IMR-90 (cell line): ENCODE results near the gene KCNH5. TPM values are rescaled to one million over a fixed set of nuclear protein-coding genes. Genes with fewer than 3 reads are reported as not detected.

ENCODE experiments used
- ATAC-seq: fragments of 200-7000 bp; cut with Tn5 transposase; 2 replicates; pipeline ENCODE4 v1.9.1; 2020; ENCODE audit warnings: low read depth, mild to moderate bottlenecking, moderate library complexity
- BruUV-seq: library from RNA; stranded (reverse); fragments of 400-500 nt; replicated peaks from 2 replicates; lab custom pipeline; 2021; lab: Mats Ljungman, UMichigan
- CTCF ChIA-PET: fragments of 300-600 bp; formaldehyde crosslinking; extraction: SDS; loops from one replicate; lab custom pipeline; 2021; ENCODE audit warnings: antibody characterized with exemption; lab: Yijun Ruan, JAX
- POLR2A ChIA-PET: fragments of 300-600 bp; sonication (Branson Sonifier 250); formaldehyde crosslinking; loops from one replicate; lab custom pipeline; 2022; ENCODE audit warnings: antibody characterized with exemption; ENCODE audit not compliant: unreplicated experiment; lab: Charles Lee
- DNase-seq: peaks from one replicate; pipeline ENCODE4 v3.0.0; 2013
- H2AFZ ChIP-seq: replicated peaks from 2 replicates; pipeline ENCODE3; 2013; ENCODE audit warnings: low read length, mild to moderate bottlenecking; ENCODE audit not compliant: poor library complexity
- H2AK5ac ChIP-seq: 2 replicates; pipeline ENCODE4 v1.6.1; 2013; ENCODE audit warnings: low read depth, low read length, inconsistent platforms
- H2AK9ac ChIP-seq: replicated peaks from 2 replicates; pipeline ENCODE3; 2013; ENCODE audit warnings: mild to moderate bottlenecking, low read depth, low read length, moderate library complexity; ENCODE audit not compliant: poor library complexity
- H2BK120ac ChIP-seq: 2 replicates; pipeline ENCODE4 v1.6.1; 2013; ENCODE audit warnings: low read depth, low read length, inconsistent platforms
- H2BK15ac ChIP-seq: 3 replicates; pipeline ENCODE4 v1.6.1; 2013; ENCODE audit warnings: low read depth, low read length, inconsistent platforms
- H2BK20ac ChIP-seq: 2 replicates; pipeline ENCODE4 v1.6.1; 2013; ENCODE audit warnings: low read depth, mild to moderate bottlenecking, inconsistent platforms, low read length, moderate library complexity
- H2BK5ac ChIP-seq: 2 replicates; pipeline ENCODE4 v1.6.1; 2013; ENCODE audit warnings: mild to moderate bottlenecking, low read depth, low read length, inconsistent platforms; ENCODE audit not compliant: poor library complexity, severe bottlenecking
- H3K14ac ChIP-seq: replicated peaks from 2 replicates; pipeline ENCODE4 v1.6.1; 2013; ENCODE audit warnings: low read depth, low read length, inconsistent platforms
- H3K18ac ChIP-seq: 2 replicates; pipeline ENCODE4 v1.6.1; 2013; ENCODE audit warnings: low read depth, low read length, control low read depth
- H3K23ac ChIP-seq: 2 replicates; pipeline ENCODE4 v1.6.1; 2013; ENCODE audit warnings: low read depth, low read length, inconsistent platforms
- H3K27ac ChIP-seq: 2 replicates; pipeline ENCODE4 v1.5.1; 2013; ENCODE audit warnings: mild to moderate bottlenecking, control low read depth, low read length; ENCODE audit not compliant: insufficient read depth
- H3K27me3 ChIP-seq: 2 replicates; pipeline ENCODE4 v1.6.1; 2013; ENCODE audit warnings: low read length; ENCODE audit not compliant: control insufficient read depth, insufficient read depth
- H3K36me3 ChIP-seq: 2 replicates; pipeline ENCODE4 v1.6.1; 2013; ENCODE audit warnings: low read length, mixed read lengths; ENCODE audit not compliant: control insufficient read depth, insufficient read depth
- H3K4ac ChIP-seq: 2 replicates; pipeline ENCODE4 v1.6.1; 2013; ENCODE audit warnings: low read depth, low read length, inconsistent platforms
- H3K4me1 ChIP-seq: 2 replicates; pipeline ENCODE4 v1.6.1; 2013; ENCODE audit warnings: low read length, mixed read lengths; ENCODE audit not compliant: control insufficient read depth, insufficient read depth
- H3K4me2 ChIP-seq: 2 replicates; pipeline ENCODE4 v1.6.1; 2013; ENCODE audit warnings: low read depth, mild to moderate bottlenecking, control low read depth, low read length, moderate library complexity
- H3K4me3 ChIP-seq: 2 replicates; pipeline ENCODE4 v1.5.1; 2013; ENCODE audit warnings: low read depth, mild to moderate bottlenecking, control low read depth, low read length, moderate library complexity; ENCODE audit not compliant: insufficient read depth
- H3K56ac ChIP-seq: 2 replicates; pipeline ENCODE4 v1.6.1; 2013; ENCODE audit warnings: low read length, inconsistent platforms; ENCODE audit not compliant: insufficient read depth; ENCODE audit errors: extremely low read depth
- H3K79me1 ChIP-seq, 2 experiments: 2 replicates each; pipeline ENCODE4 v1.6.1; 2013; ENCODE audit warnings: low read length in 2 of 2, inconsistent platforms in 1 of 2, low read depth in 1 of 2
- H3K9ac ChIP-seq: 2 replicates; pipeline ENCODE4 v1.6.1; 2013; ENCODE audit warnings: low read depth, low read length, control low read depth
- H3K9me1 ChIP-seq: 2 replicates; pipeline ENCODE4 v1.6.1; 2013; ENCODE audit warnings: low read length, inconsistent platforms; ENCODE audit not compliant: insufficient read depth
- H3K9me3 ChIP-seq: 2 replicates; pipeline ENCODE4 v1.6.1; 2013; ENCODE audit warnings: low read length; ENCODE audit not compliant: control insufficient read depth, insufficient read depth
- H4K20me1 ChIP-seq: 2 replicates; pipeline ENCODE4 v1.6.1; 2013; ENCODE audit warnings: low read length, inconsistent platforms; ENCODE audit not compliant: insufficient read depth
- H4K5ac ChIP-seq: 2 replicates; pipeline ENCODE4 v1.6.1; 2013; ENCODE audit warnings: mild to moderate bottlenecking, low read depth, low read length, control low read depth
- H4K8ac ChIP-seq, 2 experiments: 2 replicates each; pipeline ENCODE4 v1.6.1; 2013; ENCODE audit warnings: low read depth in 2 of 2, low read length in 2 of 2, control low read depth in 1 of 2, inconsistent platforms in 1 of 2
- H4K91ac ChIP-seq: 2 replicates; pipeline ENCODE4 v1.6.1; 2013; ENCODE audit warnings: low read depth, low read length, inconsistent platforms; ENCODE audit not compliant: insufficient read depth
- BHLHE40 ChIP-seq: fragments of 150-350 bp; IDR thresholded peaks from 2 replicates; pipeline ENCODE4 v1.6.1; 2016; ENCODE audit warnings: mild to moderate bottlenecking, low read depth, low read length
- CEBPB ChIP-seq: IDR thresholded peaks from 2 replicates; pipeline ENCODE4 v1.6.1; 2012; ENCODE audit warnings: low read depth, low read length, improper control_type of control experiment
- CHD1 ChIP-seq: IDR thresholded peaks from 2 replicates; pipeline ENCODE4 v1.6.1; 2012; ENCODE audit warnings: low read depth, low read length, improper control_type of control experiment
- CTCF ChIP-seq: conservative IDR thresholded peaks from 2 replicates; pipeline ENCODE4 v1.5.1; 2012; ENCODE audit warnings: mild to moderate bottlenecking, low read depth, low read length, improper control_type of control experiment
- ELK1 ChIP-seq: fragments of 150-350 bp; IDR thresholded peaks from 2 replicates; pipeline ENCODE4 v1.6.1; 2016; ENCODE audit warnings: low read depth, mild to moderate bottlenecking, low read length, moderate library complexity, borderline replicate concordance
- FOS ChIP-seq: fragments of 150-350 bp; IDR thresholded peaks from 2 replicates; pipeline ENCODE4 v1.6.1; 2016; ENCODE audit warnings: low read depth, low read length
- MAFK ChIP-seq: IDR thresholded peaks from 2 replicates; pipeline ENCODE4 v1.6.1; 2012; ENCODE audit warnings: low read depth, low read length, improper control_type of control experiment
- MXI1 ChIP-seq: IDR thresholded peaks from 2 replicates; pipeline ENCODE4 v1.6.1; 2012; ENCODE audit warnings: low read depth, mild to moderate bottlenecking, low read length, moderate library complexity, borderline replicate concordance
- POLR2A ChIP-seq: IDR thresholded peaks from 2 replicates; pipeline ENCODE4 v1.6.1; 2012; ENCODE audit warnings: mild to moderate bottlenecking, low read depth, low read length
- RFX5 ChIP-seq: IDR thresholded peaks from 2 replicates; pipeline ENCODE4 v1.8.0; 2012; ENCODE audit warnings: low read depth, mild to moderate bottlenecking, low read length, moderate library complexity
- SMC3 ChIP-seq: fragments of 150-350 bp; IDR thresholded peaks from 2 replicates; pipeline ENCODE4 v1.6.1; 2016; ENCODE audit warnings: low read depth, mild to moderate bottlenecking, antibody characterized with exemption, low read length, moderate library complexity
- USF2 ChIP-seq: fragments of 150-350 bp; IDR thresholded peaks from 2 replicates; pipeline ENCODE4 v1.6.1; 2017; ENCODE audit warnings: mild to moderate bottlenecking, antibody characterized with exemption, low read length, low read depth
- WGBS, 2 experiments: methylation state at CpG; one replicate each; pipeline versions ENCODE4 v1.1.5 to v1.1.7; 2013; ENCODE audit warnings: missing lambda C conversion rate in 2 of 2; ENCODE audit not compliant: insufficient read length in 1 of 2; ENCODE audit errors: extremely low coverage in 2 of 2; 5-methylcytosine and 5-hydroxymethylcytosine counted together
- dilution Hi-C: fragments of 300-500 bp; cut with HindIII; formaldehyde crosslinking; loops from one replicate; pipeline ENCODE4 v1.14.3; 2018; ENCODE audit warnings: low sequenced_read_pairs; ENCODE audit not compliant: unreplicated experiment
- in situ Hi-C: fragments of 300-500 bp; cut with MboI; formaldehyde crosslinking; loops from 3 replicates; pipeline ENCODE4 v1.14.3; 2019; ENCODE audit warnings: low sequenced_read_pairs, inconsistent platforms, mixed read lengths
- intact Hi-C: fragments of 100-400 bp; cut with micrococcal nuclease; formaldehyde crosslinking; loops from 2 replicates; pipeline ENCODE4 v1.10.0; 2022
- polyA plus RNA-seq, 3 experiments: library from polyadenylated mRNA; depleted of rRNA; stranded (reverse); fragments of >200 nt; gene quantifications; 2 replicates each; pipeline ENCODE4 v1.2.3, GENCODE V29; 2012; ENCODE audit warnings: low replicate concordance in 1 of 3
- total RNA-seq: library from RNA; depleted of rRNA; stranded (reverse); fragments of >200 nt; gene quantifications from 2 replicates; pipeline ENCODE4 v1.2.3, GENCODE V29; 2012

KCNH5 gene
- total and polyA plus RNA-seq, 2 of the 4 experiments (the other 2 are of a cell fraction): under 0.01 to 0.03 TPM

- Histone ChIP-seq H2BK5ac (no peak overlapping the region), H3K27me3 (no peaks in the 10 kb centered on the region), H3K9ac (no peak overlapping the region), H4K5ac (no peak overlapping the region), H2BK15ac (no peak overlapping the region), H3K9me1 (no peaks in the 10 kb centered on the region), H3K56ac (no peak overlapping the region), H3K4me1 (no peaks in the 10 kb centered on the region), H2BK20ac (no peak overlapping the region), H3K79me1 (no peaks in the 10 kb centered on the region), H3K18ac (no peak overlapping the region), H4K91ac (no peak overlapping the region), H3K27ac (no peak overlapping the region), H2AFZ (no peak overlapping the region), H2BK120ac (no peak overlapping the region), H3K23ac (no peak overlapping the region), H3K36me3 (no peaks in the 10 kb centered on the region), H3K4me2 (no peak overlapping the region), H2AK5ac (no peak overlapping the region), H4K20me1 (no peaks in the 10 kb centered on the region), H2AK9ac (no peak overlapping the region), H3K4me3 (no peak overlapping the region), H3K9me3 (no peaks in the 10 kb centered on the region), H4K8ac (no peak overlapping the region), H3K14ac (no peak overlapping the region), H3K4ac (no peak overlapping the region)
- in situ Hi-C loops (no loop called here), intact Hi-C loops (no loop called here), dilution Hi-C loops (no loop called here)
- CTCF ChIA-PET: no interaction called here
- DNase-seq (no peak), ATAC-seq (no peak)
- WGBS, 2 experiments: 73% methylated on average over 2 of the region's 2 CpGs; no CpG with 5 or more reads in 1 of the 2 experiments
- POLR2A ChIA-PET: no interaction called here
- TF ChIP-seq MXI1 (no peak), BHLHE40 (no peak), SMC3 (no peak), FOS (no peak), CTCF (no peak), POLR2A (no peak), ELK1 (no peak), CEBPB (no peak), RFX5 (no peak), MAFK (no peak), CHD1 (no peak), USF2 (no peak)
- BruUV-seq: no TSS peak
Observed at GRCh38 chr14:62905566-62905965, 139.7 kb downstream of the KCNH5 start.
